PC-9 (cell line): Measurements from ENCODE around the gene ARHGAP40.

ENCODE experiments used
- EZH2 ChIP-seq: fragments of 200-600 bp; sonication (generic); IDR thresholded peaks from 2 replicates; pipeline ENCODE4 v1.8.0; 2017; ENCODE audit warnings: antibody characterized with exemption, low read depth
- TF ChIP-seq, protein P1 (sequence below): fragments of 200-600 bp; sonication (generic); conservative IDR thresholded peaks from 2 replicates; pipeline ENCODE4 v1.6.1; 2017; ENCODE audit warnings: mixed run types, antibody characterized with exemption, mild to moderate bottlenecking, moderate library complexity

DNA sequence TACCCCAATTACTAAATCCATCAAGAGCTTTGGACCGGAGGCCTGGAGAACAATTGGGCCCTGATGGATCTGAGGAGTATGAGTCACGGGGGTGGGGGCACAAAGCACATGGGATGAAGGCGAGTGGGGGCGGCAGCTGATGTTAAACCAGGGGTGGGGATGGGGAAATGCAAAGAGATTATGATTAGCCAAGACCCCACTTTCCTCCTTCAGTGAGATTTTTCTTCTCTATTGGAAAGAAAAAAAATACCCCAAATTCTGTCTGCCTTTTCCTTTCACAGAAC, 57.9 kb downstream of the ARHGAP40 start:
- TF ChIP-seq, protein P1, sequence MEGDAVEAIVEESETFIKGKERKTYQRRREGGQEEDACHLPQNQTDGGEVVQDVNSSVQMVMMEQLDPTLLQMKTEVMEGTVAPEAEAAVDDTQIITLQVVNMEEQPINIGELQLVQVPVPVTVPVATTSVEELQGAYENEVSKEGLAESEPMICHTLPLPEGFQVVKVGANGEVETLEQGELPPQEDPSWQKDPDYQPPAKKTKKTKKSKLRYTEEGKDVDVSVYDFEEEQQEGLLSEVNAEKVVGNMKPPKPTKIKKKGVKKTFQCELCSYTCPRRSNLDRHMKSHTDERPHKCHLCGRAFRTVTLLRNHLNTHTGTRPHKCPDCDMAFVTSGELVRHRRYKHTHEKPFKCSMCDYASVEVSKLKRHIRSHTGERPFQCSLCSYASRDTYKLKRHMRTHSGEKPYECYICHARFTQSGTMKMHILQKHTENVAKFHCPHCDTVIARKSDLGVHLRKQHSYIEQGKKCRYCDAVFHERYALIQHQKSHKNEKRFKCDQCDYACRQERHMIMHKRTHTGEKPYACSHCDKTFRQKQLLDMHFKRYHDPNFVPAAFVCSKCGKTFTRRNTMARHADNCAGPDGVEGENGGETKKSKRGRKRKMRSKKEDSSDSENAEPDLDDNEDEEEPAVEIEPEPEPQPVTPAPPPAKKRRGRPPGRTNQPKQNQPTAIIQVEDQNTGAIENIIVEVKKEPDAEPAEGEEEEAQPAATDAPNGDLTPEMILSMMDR: no peak
- TF ChIP-seq EZH2: no peak
